OCI-LY1 (cell line): ENCODE results near the gene ZNF396.

Source experiments
- EZH2 ChIP-seq: fragments of 200-600 bp; sonication (generic), shearing (Covaris generic); IDR thresholded peaks from 2 replicates; pipeline ENCODE4 v1.8.0; 2017; ENCODE audit warnings: borderline replicate concordance, mixed run types, mild to moderate bottlenecking, antibody characterized with exemption, low read length, moderate library complexity, mixed read lengths
- TF ChIP-seq, protein P1 (sequence below): fragments of 200-600 bp; sonication (generic), shearing (Covaris generic); IDR thresholded peaks from 2 replicates; pipeline ENCODE4 v1.5.1; 2017; ENCODE audit warnings: mild to moderate bottlenecking, antibody characterized with exemption, low read length, moderate library complexity, mixed read lengths

DNA sequence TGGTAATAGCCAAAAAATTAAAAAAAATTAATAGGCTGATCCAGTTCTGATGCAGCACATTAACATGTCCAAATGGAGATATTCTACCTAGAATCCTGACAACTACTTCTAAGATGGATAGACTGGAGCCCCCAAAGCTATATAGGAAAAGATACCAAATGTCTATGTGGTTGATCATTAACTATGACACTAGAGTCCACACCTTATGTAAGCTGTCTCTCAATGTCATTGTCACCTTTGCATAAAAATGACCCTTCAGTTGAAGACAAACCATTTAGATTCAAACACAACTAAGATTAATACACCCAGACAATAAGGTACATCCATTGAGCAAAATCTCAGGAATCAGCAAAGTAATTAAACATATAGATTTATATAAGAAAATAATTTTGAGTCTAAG is 14.6 kb downstream of the ZNF396 start:
- TF ChIP-seq EZH2: no peak
- TF ChIP-seq, protein P1, sequence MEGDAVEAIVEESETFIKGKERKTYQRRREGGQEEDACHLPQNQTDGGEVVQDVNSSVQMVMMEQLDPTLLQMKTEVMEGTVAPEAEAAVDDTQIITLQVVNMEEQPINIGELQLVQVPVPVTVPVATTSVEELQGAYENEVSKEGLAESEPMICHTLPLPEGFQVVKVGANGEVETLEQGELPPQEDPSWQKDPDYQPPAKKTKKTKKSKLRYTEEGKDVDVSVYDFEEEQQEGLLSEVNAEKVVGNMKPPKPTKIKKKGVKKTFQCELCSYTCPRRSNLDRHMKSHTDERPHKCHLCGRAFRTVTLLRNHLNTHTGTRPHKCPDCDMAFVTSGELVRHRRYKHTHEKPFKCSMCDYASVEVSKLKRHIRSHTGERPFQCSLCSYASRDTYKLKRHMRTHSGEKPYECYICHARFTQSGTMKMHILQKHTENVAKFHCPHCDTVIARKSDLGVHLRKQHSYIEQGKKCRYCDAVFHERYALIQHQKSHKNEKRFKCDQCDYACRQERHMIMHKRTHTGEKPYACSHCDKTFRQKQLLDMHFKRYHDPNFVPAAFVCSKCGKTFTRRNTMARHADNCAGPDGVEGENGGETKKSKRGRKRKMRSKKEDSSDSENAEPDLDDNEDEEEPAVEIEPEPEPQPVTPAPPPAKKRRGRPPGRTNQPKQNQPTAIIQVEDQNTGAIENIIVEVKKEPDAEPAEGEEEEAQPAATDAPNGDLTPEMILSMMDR: no peak
